ENCODE measurements around the gene AMBRA1.

AMBRA1 gene

DNA sequence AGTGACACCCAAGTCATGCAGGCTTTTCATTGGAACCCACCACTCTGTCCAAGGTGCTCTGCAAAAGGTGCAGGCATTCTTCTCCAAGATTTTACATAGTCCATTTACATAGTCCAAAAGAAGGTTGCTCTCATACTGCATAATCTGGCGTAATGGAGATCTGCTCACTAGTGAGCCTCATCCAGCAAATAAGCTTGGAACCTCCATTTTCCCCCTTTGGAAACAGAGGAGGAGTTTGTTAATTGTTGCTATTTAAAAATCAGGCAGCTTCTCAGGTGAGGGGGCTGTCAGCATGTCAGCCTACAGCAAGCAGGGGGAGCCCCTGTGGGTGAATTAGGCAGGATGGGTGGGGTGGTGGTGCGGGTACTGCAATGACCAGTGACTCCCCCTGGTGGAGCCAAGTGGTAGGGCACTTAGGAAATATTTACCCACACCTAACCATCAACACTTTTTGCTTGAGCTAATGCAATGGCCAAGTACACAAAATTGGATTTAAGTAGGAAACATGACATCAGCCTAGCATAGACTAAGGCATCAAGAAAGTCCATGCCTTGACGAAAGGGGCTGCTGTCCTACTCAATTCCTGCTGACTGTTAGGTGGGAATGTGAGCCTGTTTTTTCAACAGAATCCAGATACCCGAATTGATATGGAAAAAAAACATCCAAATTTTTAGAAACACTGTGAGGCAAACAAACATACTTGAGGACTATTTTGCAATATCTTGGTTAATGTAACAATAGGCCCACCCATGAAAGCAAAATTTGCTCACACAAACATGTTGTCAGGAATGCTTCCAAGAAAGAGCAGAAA is 64.5 kb downstream of the AMBRA1 start:
- TF ChIP-seq, protein P1, sequence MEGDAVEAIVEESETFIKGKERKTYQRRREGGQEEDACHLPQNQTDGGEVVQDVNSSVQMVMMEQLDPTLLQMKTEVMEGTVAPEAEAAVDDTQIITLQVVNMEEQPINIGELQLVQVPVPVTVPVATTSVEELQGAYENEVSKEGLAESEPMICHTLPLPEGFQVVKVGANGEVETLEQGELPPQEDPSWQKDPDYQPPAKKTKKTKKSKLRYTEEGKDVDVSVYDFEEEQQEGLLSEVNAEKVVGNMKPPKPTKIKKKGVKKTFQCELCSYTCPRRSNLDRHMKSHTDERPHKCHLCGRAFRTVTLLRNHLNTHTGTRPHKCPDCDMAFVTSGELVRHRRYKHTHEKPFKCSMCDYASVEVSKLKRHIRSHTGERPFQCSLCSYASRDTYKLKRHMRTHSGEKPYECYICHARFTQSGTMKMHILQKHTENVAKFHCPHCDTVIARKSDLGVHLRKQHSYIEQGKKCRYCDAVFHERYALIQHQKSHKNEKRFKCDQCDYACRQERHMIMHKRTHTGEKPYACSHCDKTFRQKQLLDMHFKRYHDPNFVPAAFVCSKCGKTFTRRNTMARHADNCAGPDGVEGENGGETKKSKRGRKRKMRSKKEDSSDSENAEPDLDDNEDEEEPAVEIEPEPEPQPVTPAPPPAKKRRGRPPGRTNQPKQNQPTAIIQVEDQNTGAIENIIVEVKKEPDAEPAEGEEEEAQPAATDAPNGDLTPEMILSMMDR (IDR thresholded peaks at IDR 0.05; ENCODE audit: low read depth, low read length): peak; percentile 96
- in situ Hi-C loops (cut with HindIII; ENCODE audit: low sequenced_read_pairs): no loop called here
- peak; percentile 46 for DNase-seq (ENCODE audit: low read depth, low spot score)
- no peak overlapping the region for H3K4me3 ChIP-seq (ENCODE audit: low read depth, low read length)

DNA sequence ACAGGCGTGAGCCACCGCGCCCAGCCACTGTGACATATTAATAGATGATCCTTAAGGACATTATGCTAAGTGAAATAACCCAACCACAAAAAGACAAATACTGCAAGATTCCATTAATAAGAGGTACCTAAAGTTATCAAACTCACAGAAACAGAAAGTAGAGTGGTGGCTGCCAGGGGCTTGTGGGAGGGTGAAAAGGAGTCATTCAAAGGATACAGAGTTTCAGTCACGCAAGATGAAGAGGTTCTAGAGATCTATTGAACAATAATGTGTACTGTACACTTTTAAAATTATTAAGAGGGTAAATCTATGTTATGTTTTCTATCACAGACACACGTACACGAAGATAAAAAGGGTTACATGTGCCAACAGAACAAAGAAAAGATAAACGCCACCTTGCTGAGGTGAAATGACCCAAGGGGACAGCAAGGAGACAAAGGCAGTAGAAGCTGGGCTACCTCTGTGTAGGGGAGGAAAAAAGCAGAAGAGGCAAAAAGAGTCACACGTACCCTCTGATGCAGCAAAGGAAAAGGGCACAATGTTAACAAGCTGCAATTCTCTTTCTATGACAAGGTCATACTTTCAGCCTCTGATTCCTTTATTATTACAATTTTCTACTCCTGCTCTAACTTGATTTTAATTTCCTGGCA is 65.3 kb downstream of the AMBRA1 start:
- no peak overlapping the region for H3K4me3 ChIP-seq (ENCODE audit: low read depth, low read length)
- DNase-seq (ENCODE audit: low read depth, low spot score): no peak
- in situ Hi-C loops (cut with HindIII; ENCODE audit: low sequenced_read_pairs): no loop called here
- TF ChIP-seq, protein P1 (IDR thresholded peaks at IDR 0.05; ENCODE audit: low read depth, low read length): no peak

DNA sequence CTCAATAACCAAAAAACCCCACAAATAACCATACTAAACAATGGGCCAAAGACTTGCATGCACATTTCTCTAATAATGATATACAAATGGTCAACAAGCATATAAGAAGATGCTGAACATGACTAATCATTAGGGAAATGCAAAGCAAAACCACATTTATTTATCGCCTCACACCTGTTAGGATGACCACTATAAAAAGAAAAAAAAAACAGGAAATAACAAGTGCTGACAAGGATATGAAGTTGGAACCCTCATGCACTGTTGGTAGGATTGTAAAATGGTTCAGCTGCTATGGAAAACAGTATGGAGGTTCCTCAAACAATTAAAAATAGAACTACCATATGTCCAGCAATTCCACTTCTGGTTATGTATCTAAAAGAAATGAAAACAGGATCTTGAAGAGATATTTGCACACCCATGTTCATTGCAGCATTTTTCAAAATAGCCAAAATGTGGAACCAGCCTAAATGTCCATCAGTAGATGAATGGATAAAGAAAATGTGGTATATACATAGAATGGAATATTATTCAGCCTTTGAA is 66.2 kb downstream of the AMBRA1 start:
- no peak for DNase-seq (ENCODE audit: low read depth, low spot score)
- H3K4me3 ChIP-seq (ENCODE audit: low read depth, low read length): no peak overlapping the region
- TF ChIP-seq, protein P1 (IDR thresholded peaks at IDR 0.05; ENCODE audit: low read depth, low read length): no peak
- in situ Hi-C loops (cut with HindIII; ENCODE audit: low sequenced_read_pairs): no loop called here

DNA sequence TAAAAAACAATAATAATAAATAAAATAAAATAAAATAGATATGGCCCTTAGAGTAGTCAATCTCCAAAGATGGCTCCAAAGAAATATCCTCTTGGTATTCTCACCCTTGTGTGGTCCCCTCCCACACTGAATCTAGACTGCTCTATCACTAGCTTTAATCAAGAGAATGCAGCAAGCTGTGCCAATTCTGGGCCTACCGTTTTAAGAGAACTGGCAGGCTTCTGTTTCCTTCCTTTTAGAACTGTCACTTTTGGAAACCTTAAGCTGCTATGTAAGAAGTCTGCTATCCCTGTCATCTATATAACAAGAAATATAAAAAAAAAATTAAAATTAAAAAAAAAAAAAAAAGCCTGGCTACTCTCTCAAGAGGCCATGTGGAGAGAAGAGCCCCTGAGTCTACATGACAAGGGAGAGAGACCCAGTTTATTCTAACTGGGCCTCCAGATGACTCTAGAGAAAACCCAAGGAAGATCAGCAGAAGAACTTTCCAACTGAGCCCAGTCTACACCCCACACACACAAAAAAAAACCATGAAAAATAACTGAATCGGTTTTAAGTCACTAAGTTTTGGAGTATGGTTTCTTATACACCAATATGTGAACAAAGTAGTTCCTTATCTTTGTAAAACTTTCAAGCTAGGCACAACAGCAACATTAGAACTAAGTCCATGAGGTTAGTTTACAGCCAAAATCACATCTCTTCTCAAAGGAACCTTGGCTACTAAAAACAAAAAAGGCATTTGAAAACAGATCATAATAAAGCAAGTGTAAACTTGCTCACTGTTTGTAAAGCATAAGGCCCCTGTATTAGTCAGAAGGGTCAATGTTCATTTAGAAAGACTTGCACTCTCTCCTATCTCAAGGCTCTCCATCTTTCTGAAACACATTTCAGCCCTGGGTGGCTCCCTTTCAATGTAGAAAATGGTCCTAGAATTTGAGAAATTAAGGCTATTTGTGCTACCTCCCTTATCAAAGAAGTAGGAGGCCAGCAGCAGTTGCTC is 67.3 kb downstream of the AMBRA1 start:
- TF ChIP-seq, protein P1 (IDR thresholded peaks at IDR 0.05; ENCODE audit: low read depth, low read length): no peak
- no peak overlapping the region for H3K4me3 ChIP-seq (ENCODE audit: low read depth, low read length)
- no peak for DNase-seq (ENCODE audit: low read depth, low spot score)
- in situ Hi-C loops (cut with HindIII; ENCODE audit: low sequenced_read_pairs): no loop called here

DNA sequence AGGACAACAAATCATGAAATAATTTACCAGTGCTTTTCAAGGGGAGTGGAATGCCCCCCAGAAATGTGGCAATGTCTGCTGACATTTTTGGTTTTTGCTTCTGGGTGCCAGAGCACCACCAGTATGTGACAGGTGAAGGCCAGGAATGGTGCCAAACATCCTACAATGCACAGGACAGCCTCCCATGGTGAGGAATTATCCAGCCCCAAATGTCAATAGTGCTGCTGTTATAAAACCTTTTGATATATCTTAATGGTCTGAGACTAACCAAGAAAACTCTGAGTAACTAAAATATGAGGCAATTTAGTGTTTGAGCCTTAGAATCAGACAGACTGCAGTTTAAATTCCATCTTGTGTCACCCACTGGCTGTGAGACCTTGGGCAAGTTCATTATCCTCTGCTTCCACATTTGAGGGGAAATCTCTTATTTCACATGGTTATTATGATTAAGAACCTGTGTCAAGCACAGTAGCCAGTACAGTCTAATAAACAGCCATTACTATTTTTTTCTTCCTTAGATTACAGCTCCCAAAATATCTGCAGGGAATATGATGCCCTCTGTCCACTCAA is 69.5 kb downstream of the AMBRA1 start:
- in situ Hi-C loops (cut with HindIII; ENCODE audit: low sequenced_read_pairs): no loop called here
- DNase-seq (ENCODE audit: low read depth, low spot score): no peak
- no peak overlapping the region for H3K4me3 ChIP-seq (ENCODE audit: low read depth, low read length)
- TF ChIP-seq, protein P1 (IDR thresholded peaks at IDR 0.05; ENCODE audit: low read depth, low read length): no peak

DNA sequence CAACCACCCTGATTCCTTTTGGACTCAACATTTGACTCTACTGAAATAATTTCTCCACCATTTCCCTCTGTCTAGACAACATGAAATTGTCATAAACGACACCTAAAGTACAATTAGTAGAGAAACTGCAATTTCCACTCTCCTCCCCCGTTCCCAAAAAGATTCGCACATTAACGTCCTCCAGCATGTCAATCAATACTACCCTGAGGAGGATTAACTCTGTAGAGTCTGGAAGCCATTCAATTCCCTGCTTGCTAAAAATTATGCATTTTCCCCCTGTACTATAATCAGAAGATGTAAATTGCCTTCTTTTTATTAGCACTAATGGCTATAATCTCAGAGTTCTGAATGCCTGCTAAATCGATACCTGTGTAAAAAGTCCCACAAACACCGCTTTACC is 70.5 kb downstream of the AMBRA1 start:
- DNase-seq (ENCODE audit: low read depth, low spot score): no peak
- TF ChIP-seq, protein P1 (IDR thresholded peaks at IDR 0.05; ENCODE audit: low read depth, low read length): no peak
- in situ Hi-C loops (cut with HindIII; ENCODE audit: low sequenced_read_pairs): no loop called here
- H3K4me3 ChIP-seq (ENCODE audit: low read depth, low read length): no peak overlapping the region
